Body of pancreas (tissue), 4 donors: ENCODE measurements around the gene SYNPO.

ENCODE experiments used
- CTCF ChIP-seq, 7 experiments: fragments of 450-650 bp in 4 of 7; fragments of 200-600 bp in 3 of 7; sonication (generic) in 3 of 7; IDR thresholded peaks; one replicate each; pipeline ENCODE4 v1.5.1; 2016 to 2019; ENCODE audit warnings: antibody characterized with exemption in 7 of 7
- POLR2A ChIP-seq, 3 donors: fragments of 450-650 bp; IDR thresholded peaks; one replicate each; pipeline ENCODE4 v1.6.1; 2016; ENCODE audit warnings: antibody characterized with exemption in 3 of 3, mild to moderate bottlenecking in 2 of 3

- TF ChIP-seq CTCF (IDR thresholded peaks at IDR 0.05) (no peak), POLR2A (IDR thresholded peaks at IDR 0.05) (no peak)
Observed at GRCh38 chr5:150658121-150658520, 17.7 kb downstream of the SYNPO start.
